CD8-positive, alpha-beta memory T cell (primary cell): ENCODE measurements around the gene WDR48. TPM values are rescaled to one million over a fixed set of nuclear protein-coding genes. Genes with fewer than 3 reads are reported as not detected.
"Not testable (repeated sequence)": the region's sequence is repeated elsewhere in the genome, so short reads cannot be mapped to it uniquely, and the experiment has no call there.

ENCODE experiments used
- CTCF ChIA-PET: fragments of 350-600 bp; sonication (Branson Sonifier 250); formaldehyde crosslinking; loops from one replicate; lab custom pipeline; 2021; ENCODE audit warnings: antibody characterized with exemption; lab: Charles Lee
- POLR2A ChIA-PET: fragments of 350-600 bp; sonication (Branson Sonifier 250); formaldehyde crosslinking; loops from one replicate; lab custom pipeline; 2021; ENCODE audit warnings: antibody characterized with exemption; lab: Charles Lee
- DNase-seq, 5 donors: peaks; one replicate each; pipeline versions ENCODE4 v3.0.0 to v3.0.0-alpha.2; 2020 to 2022; ENCODE audit warnings: mixed read lengths in 1 of 5
- H3K27ac ChIP-seq: one replicate; pipeline ENCODE4 v1.7.0; 2013; ENCODE audit warnings: low read depth, mild to moderate bottlenecking, low read length, moderate library complexity
- H3K27me3 ChIP-seq: 2 replicates; pipeline ENCODE4 v1.7.0; 2013; ENCODE audit warnings: low read length, mild to moderate bottlenecking; ENCODE audit not compliant: insufficient read depth, poor library complexity, severe bottlenecking
- H3K36me3 ChIP-seq: 2 replicates; pipeline ENCODE4 v1.7.0; 2013; ENCODE audit warnings: mild to moderate bottlenecking, low read length, moderate library complexity; ENCODE audit not compliant: insufficient read depth
- H3K4me1 ChIP-seq: 2 replicates; pipeline ENCODE4 v1.7.0; 2013; ENCODE audit warnings: mild to moderate bottlenecking, low read length, moderate library complexity; ENCODE audit not compliant: insufficient read depth
- H3K4me3 ChIP-seq: 2 replicates; pipeline ENCODE4 v1.7.0; 2013; ENCODE audit warnings: mild to moderate bottlenecking, low read length
- H3K9me3 ChIP-seq: 2 replicates; pipeline ENCODE4 v1.7.0; 2013; ENCODE audit warnings: mild to moderate bottlenecking, low read length
- H3K27ac Mint-ChIP-seq, 8 donors: one replicate each; pipeline ENCODE4 v1.8.0; 2020 to 2021; ENCODE audit warnings: mixed read lengths in 8 of 8, mild to moderate bottlenecking in 6 of 8, inconsistent platforms in 3 of 8, moderate library complexity in 3 of 8
- H3K27me3 Mint-ChIP-seq, 2 donors: one replicate each; pipeline ENCODE4 v1.8.0; 2020 to 2021; ENCODE audit warnings: mixed read lengths in 2 of 2, mild to moderate bottlenecking in 1 of 2, moderate library complexity in 1 of 2
- H3K36me3 Mint-ChIP-seq, 3 donors: one replicate each; pipeline ENCODE4 v1.8.0; 2020 to 2021; ENCODE audit warnings: mixed read lengths in 3 of 3, inconsistent platforms in 1 of 3, mild to moderate bottlenecking in 1 of 3
- H3K4me1 Mint-ChIP-seq, 3 donors: one replicate each; pipeline ENCODE4 v1.8.0; 2020 to 2021; ENCODE audit warnings: mixed read lengths in 3 of 3, inconsistent platforms in 1 of 3, mild to moderate bottlenecking in 1 of 3
- H3K4me3 Mint-ChIP-seq, 7 donors: one replicate each; pipeline ENCODE4 v1.8.0; 2020 to 2021; ENCODE audit warnings: mixed read lengths in 7 of 7, mild to moderate bottlenecking in 6 of 7, moderate library complexity in 4 of 7, inconsistent platforms in 2 of 7
- H3K9me3 Mint-ChIP-seq, 5 donors: one replicate each; pipeline ENCODE4 v1.8.0; 2020 to 2022; ENCODE audit warnings: mixed read lengths in 5 of 5, mild to moderate bottlenecking in 3 of 5, moderate library complexity in 2 of 5, inconsistent platforms in 1 of 5
- polyA plus RNA-seq: library from polyadenylated mRNA; unstranded; fragments of 300-500 nt; fragmentation: Illumina TruSeq; gene quantifications from one replicate; pipeline ENCODE4 v1.2.3, GENCODE V29; 2021
- total RNA-seq, 2 experiments: library from RNA; stranded (reverse); gene quantifications; one replicate each; pipeline ENCODE4 v1.2.3, GENCODE V29; 2021

WDR48 gene
- total and polyA plus RNA-seq, 3 experiments from 2014 or later, result 44.7 to 46.3 (median 44.7) TPM

DNA sequence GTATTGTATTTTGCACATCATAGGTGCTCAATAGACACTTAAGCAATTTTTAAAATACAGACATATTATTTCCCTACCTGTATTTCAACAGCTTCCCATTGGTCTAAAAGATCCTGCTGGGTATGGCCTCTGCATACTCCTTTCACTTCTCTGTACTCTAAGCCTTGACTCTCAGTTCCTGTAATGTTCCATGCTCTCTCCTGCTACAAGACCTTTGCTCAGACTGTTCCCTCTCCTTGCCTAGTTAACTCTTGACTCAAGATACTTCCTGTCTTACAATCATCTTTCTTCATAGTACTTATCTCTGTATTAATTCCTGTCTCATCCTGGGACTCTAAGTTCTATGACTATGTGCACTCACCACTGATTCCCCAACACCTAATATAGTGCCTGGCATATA lies 1.8 kb upstream of the WDR48 start:
- Mint-ChIP-seq H3K9me3 (no peaks in the 10 kb centered on the region), H3K27me3 (peaks cover 0 to 1% of the 10 kb centered on the region in 2 donors), H3K4me3 (peak overlapping the region in 2 of 7 donors; percentile 37 to 61), H3K4me1 (peaks cover 29 to 71% (median 59%) of the 10 kb centered on the region in 3 donors), H3K27ac (peak overlapping the region in 7 of 8 donors; percentile 11 to 97 (median 61)), H3K36me3 (peaks cover 0 to 6% (median 0%) of the 10 kb centered on the region in 3 donors)
- CTCF ChIA-PET, result interaction anchor here (0.9 kb wide), 1 partner anchor 554 kb away, joined by 3 read pairs; the partner anchor contains the start of gene EXOG
- H3K36me3 ChIP-seq, result no peaks in the 10 kb centered on the region
- no peaks in the 10 kb centered on the region for H3K27me3 ChIP-seq
- peaks cover 26% of the 10 kb centered on the region for H3K4me1 ChIP-seq
- H3K4me3 ChIP-seq, result no peak overlapping the region
- H3K9me3 ChIP-seq, result no peaks in the 10 kb centered on the region
- POLR2A ChIA-PET, result no interaction called here
- no peak for DNase-seq
- no peak overlapping the region for H3K27ac ChIP-seq

DNA sequence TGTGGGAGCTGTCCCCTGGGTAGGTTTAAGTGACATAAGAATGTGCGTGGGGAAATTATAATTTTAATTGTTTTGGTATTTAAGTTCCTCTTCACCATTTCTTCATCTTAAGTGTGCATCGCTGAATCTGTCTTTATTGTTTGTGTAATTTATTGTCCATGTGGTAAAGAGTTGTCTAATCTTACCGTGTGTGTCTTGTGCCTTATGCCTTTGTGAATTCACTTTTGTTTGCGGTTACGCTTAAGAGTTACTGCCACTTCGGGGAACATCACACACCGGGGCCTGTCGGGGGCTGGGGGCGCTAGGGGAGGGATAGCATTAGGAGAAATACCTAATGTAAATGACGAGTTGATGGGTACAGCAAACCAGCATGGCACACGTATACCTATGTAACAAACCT lies 767 bp downstream of the WDR48 start:
- ChIA-PET POLR2A (interaction anchor here (1.0 kb wide), 1 partner anchor 332 kb away, joined by 4 read pairs; no protein-coding TSS in a partner anchor), CTCF (interaction anchor here (1.3 kb wide), 1 partner anchor 236 kb away, joined by 3 read pairs; no protein-coding TSS in a partner anchor)
- DNase-seq, result no peak

DNA sequence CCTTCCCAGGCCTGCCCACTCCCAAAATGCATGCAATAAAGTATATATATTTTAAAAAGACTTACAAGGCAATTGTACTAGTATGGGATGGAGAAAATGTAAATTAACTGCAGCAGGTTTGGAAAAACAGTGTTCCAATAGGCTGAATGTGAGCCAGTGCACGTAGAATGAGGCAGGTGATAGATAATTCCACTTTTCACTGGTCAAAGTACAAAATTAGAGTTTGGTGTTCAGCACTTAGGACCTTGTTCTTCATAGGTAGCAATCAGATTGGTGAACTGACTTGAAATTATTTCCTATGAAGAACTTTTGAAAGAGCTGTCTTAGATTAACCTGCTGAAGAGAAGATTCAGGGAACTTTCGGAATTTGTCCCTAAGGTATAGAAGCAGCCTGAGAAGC lies 1.9 kb downstream of the WDR48 start:
- H3K36me3 Mint-ChIP-seq, result peaks cover 0 to 19% (median 2%) of the 10 kb centered on the region in 3 donors
- no peaks in the 10 kb centered on the region for H3K27me3 ChIP-seq
- H3K36me3 ChIP-seq, result no peaks in the 10 kb centered on the region
- peaks cover 29% of the 10 kb centered on the region for H3K4me1 ChIP-seq
- H3K9me3 ChIP-seq, result no peaks in the 10 kb centered on the region
- H3K27me3 Mint-ChIP-seq, result peaks cover 0 to 1% of the 10 kb centered on the region in 2 donors
- H3K4me3 ChIP-seq, result no peak overlapping the region
- peak overlapping the region in 3 of 8 donors; percentile 64 to 97 (median 75) for H3K27ac Mint-ChIP-seq
- DNase-seq, result no peak
- peak overlapping the region in 6 of 7 donors; percentile 29 to 98 (median 72) for H3K4me3 Mint-ChIP-seq
- H3K4me1 Mint-ChIP-seq, result peaks cover 49 to 87% (median 78%) of the 10 kb centered on the region in 3 donors
- POLR2A ChIA-PET, result no interaction called here
- H3K9me3 Mint-ChIP-seq, result no peaks in the 10 kb centered on the region
- CTCF ChIA-PET, result no interaction called here
- no peak overlapping the region for H3K27ac ChIP-seq

More for the DNA sequence above, 767 bp downstream of the WDR48 start:
- H3K4me1 ChIP-seq, result peaks cover 26% of the 10 kb centered on the region
- H3K4me3 Mint-ChIP-seq, result peak overlapping the region; percentile 90 to 98 (median 95)
- H3K9me3 ChIP-seq, result no peaks in the 10 kb centered on the region
- peaks cover 44 to 84% (median 75%) of the 10 kb centered on the region in 3 donors for H3K4me1 Mint-ChIP-seq
- no peaks in the 10 kb centered on the region for H3K9me3 Mint-ChIP-seq
- H3K27ac Mint-ChIP-seq, result peak overlapping the region; percentile 95 to 100 (median 100)
- H3K27ac ChIP-seq, result peak overlapping the region; percentile 86
- no peaks in the 10 kb centered on the region for H3K27me3 ChIP-seq
- H3K36me3 Mint-ChIP-seq, result peaks cover 0 to 12% (median 0%) of the 10 kb centered on the region in 3 donors
- H3K36me3 ChIP-seq, result no peaks in the 10 kb centered on the region
- peaks cover 0 to 1% of the 10 kb centered on the region in 2 donors for H3K27me3 Mint-ChIP-seq
- peak overlapping the region; percentile 75 for H3K4me3 ChIP-seq

DNA sequence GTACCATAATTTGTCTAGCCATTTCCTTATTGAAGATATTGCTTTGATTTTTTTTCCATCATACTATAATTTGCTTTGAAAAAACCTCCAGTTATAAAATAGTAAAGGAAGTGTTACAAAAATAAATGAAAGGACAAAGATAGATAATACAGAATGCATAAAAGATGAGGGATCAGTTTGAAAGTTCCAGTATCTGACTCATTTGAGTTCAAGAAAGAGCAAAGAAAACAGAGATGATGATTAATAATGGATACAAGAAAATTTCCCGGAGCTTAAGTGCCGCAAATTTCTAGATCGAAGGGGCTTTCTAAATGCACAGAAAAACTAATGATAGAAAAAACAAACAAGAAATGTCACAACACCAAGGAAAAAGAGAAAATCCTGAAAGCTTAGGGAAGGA lies 4.3 kb downstream of the WDR48 start:
- H3K27ac ChIP-seq, result no peak overlapping the region
- H3K4me3 ChIP-seq, result no peak overlapping the region
- peak overlapping the region in 1 of 7 donors; percentile 55 for H3K4me3 Mint-ChIP-seq
- DNase-seq, result no peak
- peaks cover 60 to 81% (median 77%) of the 10 kb centered on the region in 3 donors for H3K4me1 Mint-ChIP-seq
- H3K4me1 ChIP-seq, result peaks cover 20% of the 10 kb centered on the region
- ChIA-PET CTCF (no interaction called here), POLR2A (no interaction called here)
- no peaks in the 10 kb centered on the region for H3K9me3 Mint-ChIP-seq
- no peaks in the 10 kb centered on the region for H3K27me3 ChIP-seq
- H3K36me3 Mint-ChIP-seq, result peaks cover 0 to 21% (median 5%) of the 10 kb centered on the region in 3 donors
- peaks cover 0 to 1% of the 10 kb centered on the region in 2 donors for H3K27me3 Mint-ChIP-seq
- no peaks in the 10 kb centered on the region for H3K36me3 ChIP-seq
- H3K27ac Mint-ChIP-seq, result peak overlapping the region in 5 of 8 donors; percentile 4 to 70 (median 21)
- H3K9me3 ChIP-seq, result no peaks in the 10 kb centered on the region

DNA sequence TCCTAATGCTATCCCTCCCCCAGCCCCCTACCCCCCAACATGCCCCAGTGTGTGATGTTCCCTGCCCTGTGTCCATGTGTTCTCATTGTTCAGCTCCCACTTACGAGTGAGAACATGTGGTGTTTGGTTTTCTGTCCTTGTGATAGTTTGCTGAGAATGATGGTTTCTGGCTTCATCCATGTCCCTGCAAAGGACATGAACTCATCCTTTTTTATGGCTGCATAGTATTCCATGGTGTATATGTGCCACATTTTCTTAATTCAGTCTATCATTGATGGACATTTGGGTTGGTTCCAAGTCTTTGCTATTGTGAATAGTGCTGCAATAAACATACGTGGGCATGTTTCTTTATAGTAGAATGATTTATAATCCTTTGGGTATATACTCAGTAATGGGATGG lies 9.4 kb downstream of the WDR48 start:
- H3K4me1 ChIP-seq, DNase-seq, H3K9me3 Mint-ChIP-seq, POLR2A ChIA-PET, H3K4me3 Mint-ChIP-seq, H3K9me3 ChIP-seq, H3K27me3 ChIP-seq, H3K27ac ChIP-seq, H3K4me3 ChIP-seq, H3K27me3 Mint-ChIP-seq, CTCF ChIA-PET, H3K36me3 ChIP-seq: not testable (repeated sequence)
- Mint-ChIP-seq H3K27ac (peak overlapping the region in 2 of 8 donors; percentile 47 to 60), H3K4me1 (peaks cover 50 to 68% (median 61%) of the 10 kb centered on the region in 3 donors), H3K36me3 (peaks cover 4 to 51% (median 15%) of the 10 kb centered on the region in 3 donors)

DNA sequence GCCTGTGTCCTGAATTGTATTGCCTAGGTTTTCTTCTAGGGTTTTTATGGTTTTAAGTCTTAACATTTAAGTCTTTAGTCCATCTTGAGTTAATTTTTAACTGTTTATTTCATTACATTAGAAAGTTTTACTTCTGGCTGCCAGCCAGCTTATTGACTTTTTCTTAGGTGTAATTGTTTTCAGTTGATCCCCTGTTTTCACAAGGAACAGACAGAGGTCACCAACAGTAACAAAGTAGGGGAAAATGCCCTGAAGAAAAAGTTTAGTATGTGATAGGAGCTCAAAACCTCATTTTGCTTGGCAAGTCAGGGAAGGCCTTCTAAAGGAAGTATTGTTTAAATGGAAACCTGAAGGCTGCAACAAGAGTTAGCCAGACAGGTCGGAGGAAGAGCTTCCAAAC lies 10.4 kb downstream of the WDR48 start:
- ChIA-PET CTCF (no interaction called here), POLR2A (no interaction called here)
- H3K9me3 Mint-ChIP-seq, result no peaks in the 10 kb centered on the region
- Histone ChIP-seq H3K36me3 (peaks cover 6% of the 10 kb centered on the region), H3K27ac (no peak overlapping the region), H3K9me3 (no peaks in the 10 kb centered on the region), H3K4me1 (peaks cover 3% of the 10 kb centered on the region), H3K4me3 (no peak overlapping the region), H3K27me3 (no peaks in the 10 kb centered on the region)
- H3K4me3 Mint-ChIP-seq, result no peak overlapping the region
- peaks cover 4 to 54% (median 15%) of the 10 kb centered on the region in 3 donors for H3K36me3 Mint-ChIP-seq
- H3K4me1 Mint-ChIP-seq, result peaks cover 42 to 59% (median 52%) of the 10 kb centered on the region in 3 donors
- H3K27me3 Mint-ChIP-seq, result peaks cover 0 to 3% of the 10 kb centered on the region in 2 donors
- no peak for DNase-seq
- peak overlapping the region in 2 of 8 donors; percentile 85 to 88 for H3K27ac Mint-ChIP-seq

DNA sequence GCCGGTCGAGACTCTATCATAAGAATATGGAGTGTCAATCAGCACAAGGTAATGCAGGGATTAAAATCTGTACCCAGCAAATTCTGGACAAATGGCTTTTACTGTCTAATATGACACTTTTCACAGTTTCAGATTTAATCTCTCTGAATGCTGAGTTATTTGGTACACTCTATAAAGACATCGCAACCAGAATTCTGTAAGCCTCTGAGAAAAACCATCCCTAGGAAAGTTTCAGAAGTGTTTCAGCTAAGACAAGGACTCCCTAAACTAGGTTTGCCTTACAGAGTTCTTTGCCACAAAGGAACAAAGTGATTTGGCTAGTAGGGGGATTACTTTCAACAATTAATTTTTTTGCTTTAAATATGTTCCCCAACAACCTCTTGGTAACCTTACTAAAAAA lies 11.3 kb downstream of the WDR48 start:
- Histone ChIP-seq H3K4me3 (no peak overlapping the region), H3K9me3 (no peaks in the 10 kb centered on the region), H3K4me1 (peaks cover 3% of the 10 kb centered on the region), H3K27me3 (no peaks in the 10 kb centered on the region), H3K27ac (no peak overlapping the region), H3K36me3 (peaks cover 7% of the 10 kb centered on the region)
- peaks cover 0 to 3% of the 10 kb centered on the region in 2 donors for H3K27me3 Mint-ChIP-seq
- peaks cover 39 to 55% (median 53%) of the 10 kb centered on the region in 3 donors for H3K4me1 Mint-ChIP-seq
- DNase-seq, result no peak
- CTCF ChIA-PET, result no interaction called here
- no peaks in the 10 kb centered on the region for H3K9me3 Mint-ChIP-seq
- H3K4me3 Mint-ChIP-seq, result no peak overlapping the region
- peaks cover 4 to 60% (median 19%) of the 10 kb centered on the region in 3 donors for H3K36me3 Mint-ChIP-seq
- POLR2A ChIA-PET, result no interaction called here
- H3K27ac Mint-ChIP-seq, result no peak overlapping the region

DNA sequence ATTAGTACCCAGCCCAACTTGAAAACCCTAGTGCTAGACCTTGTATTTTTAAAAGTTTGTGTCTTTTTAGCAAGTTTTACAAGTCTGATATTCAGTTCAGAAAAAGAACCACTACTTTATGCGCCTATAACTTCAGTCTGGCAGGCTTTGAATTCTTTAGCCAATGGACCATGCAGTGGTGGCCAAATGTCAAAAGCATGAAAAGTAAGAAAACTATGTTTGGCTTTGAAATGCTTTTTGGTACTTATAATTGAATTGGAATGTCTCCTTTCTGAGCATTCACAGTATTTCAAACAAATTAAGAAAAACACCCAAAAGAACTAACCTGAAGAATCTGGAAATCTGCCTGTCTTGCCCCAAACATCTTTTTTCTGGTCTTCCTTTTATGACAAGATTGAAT lies 12.8 kb downstream of the WDR48 start:
- Histone ChIP-seq H3K4me3 (no peak overlapping the region), H3K36me3 (peaks cover 11% of the 10 kb centered on the region), H3K27ac (no peak overlapping the region), H3K27me3 (no peaks in the 10 kb centered on the region), H3K9me3 (no peaks in the 10 kb centered on the region), H3K4me1 (no peaks in the 10 kb centered on the region)
- peaks cover 29 to 42% (median 39%) of the 10 kb centered on the region in 3 donors for H3K4me1 Mint-ChIP-seq
- DNase-seq, result no peak
- CTCF ChIA-PET, result interaction anchor here (1.0 kb wide), 1 partner anchor 224 kb away, joined by 3 read pairs; no protein-coding TSS in a partner anchor
- H3K27ac Mint-ChIP-seq, result peak overlapping the region in 2 of 8 donors; percentile 6 to 37
- H3K27me3 Mint-ChIP-seq, result peaks cover 0 to 3% of the 10 kb centered on the region in 2 donors
- H3K36me3 Mint-ChIP-seq, result peaks cover 4 to 68% (median 14%) of the 10 kb centered on the region in 3 donors
- H3K9me3 Mint-ChIP-seq, result no peaks in the 10 kb centered on the region
- no peak overlapping the region for H3K4me3 Mint-ChIP-seq
- POLR2A ChIA-PET, result interaction anchor here (0.6 kb wide), 1 partner anchor 42 kb away, joined by 5 read pairs; no protein-coding TSS in a partner anchor
